HG03066 (cell line): Measurements from ENCODE around the gene CAVIN4.

Experiments used
- ATAC-seq: cut with Tn5 transposase; IDR thresholded peaks from one replicate; pipeline ENCODE4 v1.9.1; 2021; ENCODE audit warnings: low read depth; ENCODE audit not compliant: unreplicated experiment

CAVIN4 gene

GRCh38 chr9:100577776-100578448 is at the start of gene CAVIN4:
TSS of gene CAVIN4 (plus strand) at chr9:100578079. CDS start at chr9:100578144, 65 bp downstream.
- no peak for ATAC-seq

- ATAC-seq = no peak
These were observed 43.5 kb upstream of the CAVIN4 start for GRCh38 chr9:100534401-100534800.

GRCh38 chr9:100540327-100540726 is 37.6 kb upstream of the CAVIN4 start:
- ATAC-seq = no peak

- ATAC-seq = no peak
These were observed 28.8 kb upstream of the CAVIN4 start for GRCh38 chr9:100549048-100549447.

- no peak for ATAC-seq
These were observed 22.9 kb upstream of the CAVIN4 start for GRCh38 chr9:100554935-100555401.

GRCh38 chr9:100555471-100555870 is 22.4 kb upstream of the CAVIN4 start:
- ATAC-seq = no peak

GRCh38 chr9:100557053-100557452 is 20.8 kb upstream of the CAVIN4 start:
- ATAC-seq = no peak

- no peak for ATAC-seq
These were observed 16.6 kb upstream of the CAVIN4 start for GRCh38 chr9:100561256-100561655.

- ATAC-seq = no peak
These were observed 10.0 kb upstream of the CAVIN4 start for GRCh38 chr9:100567856-100568255.

- no peak for ATAC-seq
These were observed 4.1 kb upstream of the CAVIN4 start for GRCh38 chr9:100573655-100574260.

- ATAC-seq = no peak
These were observed 2.9 kb upstream of the CAVIN4 start for GRCh38 chr9:100575006-100575405.

GRCh38 chr9:100575765-100576386 is 2.0 kb upstream of the CAVIN4 start:
- no peak for ATAC-seq

- no peak for ATAC-seq
These were observed 731 bp downstream of the CAVIN4 start for GRCh38 chr9:100578610-100579009.

- ATAC-seq = no peak
These were observed 1.8 kb downstream of the CAVIN4 start for GRCh38 chr9:100579665-100580064.

GRCh38 chr9:100580257-100580656 is 2.4 kb downstream of the CAVIN4 start:
- ATAC-seq = no peak

GRCh38 chr9:100581081-100581480 is 3.2 kb downstream of the CAVIN4 start:
- ATAC-seq = no peak

GRCh38 chr9:100581661-100582060 is 3.8 kb downstream of the CAVIN4 start:
- ATAC-seq = no peak

GRCh38 chr9:100583014-100583802 is 5.3 kb downstream of the CAVIN4 start:
- ATAC-seq = no peak

- no peak for ATAC-seq
These were observed 7.1 kb downstream of the CAVIN4 start for GRCh38 chr9:100584951-100585350.

- no peak for ATAC-seq
These were observed 8.2 kb downstream of the CAVIN4 start for GRCh38 chr9:100586093-100586492.

GRCh38 chr9:100587375-100587774 is 9.5 kb downstream of the CAVIN4 start:
- no peak for ATAC-seq
